HG03575 (cell line): Measurements from ENCODE around the gene ERCC2.
"Not testable (repeated sequence)": the region's sequence is repeated elsewhere in the genome, so short reads cannot be mapped to it uniquely, and the experiment has no call there.

ENCODE experiments used
- ATAC-seq: cut with Tn5 transposase; IDR thresholded peaks from one replicate; pipeline ENCODE4 v1.9.1; 2021; ENCODE audit not compliant: unreplicated experiment, insufficient number of reproducible peaks, low FRiP score; ENCODE audit errors: extremely low read depth

The ERCC2 gene

GRCh38 chr19:45370410-45371204, at the start of gene ERCC2:
ERCC2 (minus strand) TSS chr19:45370573; CDS start chr19:45370540, 33 bp downstream.
- ATAC-seq: no peak

- no peak for ATAC-seq
These were observed 49.5 kb upstream of the ERCC2 start for GRCh38 chr19:45419895-45420294.

- ATAC-seq: no peak
These were observed 49.0 kb upstream of the ERCC2 start for GRCh38 chr19:45419396-45419795.

- ATAC-seq: no peak
These were observed 48.4 kb upstream of the ERCC2 start for GRCh38 chr19:45418802-45419201.

- ATAC-seq: no peak
These were observed 46.8 kb upstream of the ERCC2 start for GRCh38 chr19:45417151-45417550.

- ATAC-seq: no peak
These were observed 44.1 kb upstream of the ERCC2 start for GRCh38 chr19:45414468-45414867.

- ATAC-seq: no peak
These were observed 43.1 kb upstream of the ERCC2 start for GRCh38 chr19:45413497-45413896.

- ATAC-seq: not testable (repeated sequence)
These were observed 40.0 kb upstream of the ERCC2 start for GRCh38 chr19:45410330-45410729.

GRCh38 chr19:45409557-45409920, 39.2 kb upstream of the ERCC2 start:
- ATAC-seq: no peak

- no peak for ATAC-seq
These were observed 38.6 kb upstream of the ERCC2 start for GRCh38 chr19:45408830-45409556.

- no peak for ATAC-seq
These were observed 37.7 kb upstream of the ERCC2 start for GRCh38 chr19:45408121-45408520.

GRCh38 chr19:45407585-45407984, 37.2 kb upstream of the ERCC2 start:
- ATAC-seq: not testable (repeated sequence)

GRCh38 chr19:45407091-45407375, 36.7 kb upstream of the ERCC2 start:
- ATAC-seq: no peak

GRCh38 chr19:45406226-45407090, 36.1 kb upstream of the ERCC2 start, which contains the start of gene POLR1G:
POLR1G (plus strand) TSS chr19:45406644; CDS start chr19:45406697, 53 bp downstream.
- no peak for ATAC-seq

GRCh38 chr19:45405435-45406225, 35.3 kb upstream of the ERCC2 start:
- no peak for ATAC-seq

GRCh38 chr19:45404557-45405434, 34.4 kb upstream of the ERCC2 start, which contains the start of gene PPP1R13L:
PPP1R13L (minus strand) TSS chr19:45405069; CDS start chr19:45398318, 6,751 bp downstream.
- ATAC-seq: no peak

GRCh38 chr19:45403781-45404556, 33.6 kb upstream of the ERCC2 start:
- ATAC-seq: no peak
